Duodenal mucosa (tissue), 2 donors: ENCODE data around the gene BMS1.
A peak's percentile ranks its signal among the peaks of the same experiment; 100 is the strongest.

Source experiments
- H3K27ac ChIP-seq: one replicate; pipeline ENCODE4 v1.7.0; 2013; ENCODE audit warnings: low read depth, low read length
- H3K27me3 ChIP-seq, 2 donors: one replicate each; pipeline ENCODE4 v1.7.0; 2013; ENCODE audit warnings: low read length in 2 of 2, control low read depth in 1 of 2; ENCODE audit not compliant: insufficient read depth in 2 of 2, control insufficient read depth in 1 of 2
- H3K36me3 ChIP-seq, 2 donors: one replicate each; pipeline ENCODE4 v1.7.0; 2013; ENCODE audit warnings: low read length in 2 of 2, control low read depth in 1 of 2; ENCODE audit not compliant: insufficient read depth in 2 of 2, control insufficient read depth in 1 of 2
- H3K4me1 ChIP-seq, 2 donors: one replicate each; pipeline ENCODE4 v1.7.0; 2013; ENCODE audit warnings: low read length in 2 of 2, control low read depth in 1 of 2; ENCODE audit not compliant: insufficient read depth in 2 of 2, control insufficient read depth in 1 of 2
- H3K4me3 ChIP-seq, 2 donors: one replicate each; pipeline ENCODE4 v1.7.0; 2013; ENCODE audit warnings: low read length in 2 of 2, low read depth in 1 of 2
- H3K9ac ChIP-seq, 2 donors: one replicate each; pipeline ENCODE4 v1.7.0; 2013; ENCODE audit warnings: low read length in 2 of 2, low read depth in 1 of 2
- H3K9me3 ChIP-seq, 2 donors: one replicate each; pipeline ENCODE4 v1.7.0; 2013; ENCODE audit warnings: low read length in 2 of 2, control low read depth in 1 of 2; ENCODE audit not compliant: control insufficient read depth in 1 of 2

BMS1 gene

GRCh38 chr10:42755028-42755451 lies 27.6 kb upstream of the BMS1 start:
- H3K27ac ChIP-seq, result no peak overlapping the region
- peak overlapping the region; percentile 60 to 71 for H3K4me3 ChIP-seq
- no peaks in the 10 kb centered on the region for H3K36me3 ChIP-seq
- peaks cover 0 to 18% of the 10 kb centered on the region in 2 donors for H3K4me1 ChIP-seq
- no peaks in the 10 kb centered on the region for H3K9me3 ChIP-seq
- no peak overlapping the region for H3K9ac ChIP-seq
- H3K27me3 ChIP-seq, result peaks cover 30 to 40% of the 10 kb centered on the region in 2 donors

- Histone ChIP-seq H3K27me3 (peaks cover 30 to 40% of the 10 kb centered on the region in 2 donors), H3K9me3 (no peaks in the 10 kb centered on the region), H3K9ac (no peak overlapping the region), H3K27ac (no peak overlapping the region), H3K4me3 (peak overlapping the region in 1 of 2 donors; percentile 71), H3K36me3 (no peaks in the 10 kb centered on the region), H3K4me1 (peaks cover 0 to 18% of the 10 kb centered on the region in 2 donors)
Observed at GRCh38 chr10:42755556-42756093, 27.0 kb upstream of the BMS1 start.

DNA sequence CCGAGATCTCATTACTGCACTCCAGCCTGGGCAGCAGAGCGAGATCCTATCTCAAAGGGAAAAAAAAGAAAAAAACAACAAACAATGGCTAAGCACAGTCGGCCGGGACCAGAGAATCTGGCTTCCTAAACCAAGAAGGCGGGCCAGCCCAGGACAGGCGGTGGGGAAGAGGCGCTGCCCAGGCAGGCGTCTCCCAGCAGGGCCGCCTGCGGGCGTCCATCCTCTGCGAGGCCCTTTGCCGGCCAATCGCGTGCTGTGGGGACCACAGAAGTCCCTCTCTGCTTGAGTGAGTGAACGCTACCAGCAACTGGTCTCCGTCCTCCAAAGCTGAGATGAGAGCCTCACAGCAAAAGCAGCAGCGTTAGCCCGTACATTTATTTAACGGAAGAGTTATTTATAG lies 14.7 kb upstream of the BMS1 start:
- Histone ChIP-seq H3K4me3 (no peak overlapping the region), H3K9me3 (no peaks in the 10 kb centered on the region), H3K36me3 (no peaks in the 10 kb centered on the region), H3K4me1 (no peaks in the 10 kb centered on the region), H3K9ac (no peak overlapping the region), H3K27ac (no peak overlapping the region), H3K27me3 (no peaks in the 10 kb centered on the region)

GRCh38 chr10:42768581-42769152 lies 13.9 kb upstream of the BMS1 start:
- Histone ChIP-seq H3K9ac (no peak overlapping the region), H3K27me3 (no peaks in the 10 kb centered on the region), H3K9me3 (no peaks in the 10 kb centered on the region), H3K36me3 (no peaks in the 10 kb centered on the region), H3K27ac (no peak overlapping the region), H3K4me3 (no peak overlapping the region), H3K4me1 (no peaks in the 10 kb centered on the region)

GRCh38 chr10:42769173-42769572 lies 13.4 kb upstream of the BMS1 start:
- H3K4me1 ChIP-seq, result no peaks in the 10 kb centered on the region
- H3K36me3 ChIP-seq, result no peaks in the 10 kb centered on the region
- H3K4me3 ChIP-seq, result no peak overlapping the region
- no peaks in the 10 kb centered on the region for H3K9me3 ChIP-seq
- H3K9ac ChIP-seq, result no peak overlapping the region
- H3K27me3 ChIP-seq, result no peaks in the 10 kb centered on the region
- no peak overlapping the region for H3K27ac ChIP-seq

- Histone ChIP-seq H3K36me3 (no peaks in the 10 kb centered on the region), H3K9me3 (no peaks in the 10 kb centered on the region), H3K4me1 (no peaks in the 10 kb centered on the region), H3K27ac (no peak overlapping the region), H3K4me3 (peak overlapping the region in 1 of 2 donors; percentile 53), H3K9ac (no peak overlapping the region), H3K27me3 (no peaks in the 10 kb centered on the region)
Observed at GRCh38 chr10:42769673-42770072, 12.9 kb upstream of the BMS1 start.

GRCh38 chr10:42776681-42777080 lies 5.9 kb upstream of the BMS1 start:
- Histone ChIP-seq H3K9ac (no peak overlapping the region), H3K27ac (no peak overlapping the region), H3K27me3 (no peaks in the 10 kb centered on the region), H3K4me3 (no peak overlapping the region), H3K36me3 (no peaks in the 10 kb centered on the region), H3K9me3 (no peaks in the 10 kb centered on the region), H3K4me1 (peaks cover 0 to 2% of the 10 kb centered on the region in 2 donors)

- Histone ChIP-seq H3K9ac (no peak overlapping the region), H3K27ac (no peak overlapping the region), H3K36me3 (peaks cover 3 to 13% of the 10 kb centered on the region in 2 donors), H3K9me3 (no peaks in the 10 kb centered on the region), H3K4me3 (no peak overlapping the region), H3K27me3 (no peaks in the 10 kb centered on the region), H3K4me1 (peaks cover 5 to 15% of the 10 kb centered on the region in 2 donors)
Observed at GRCh38 chr10:42780456-42780855, 2.1 kb upstream of the BMS1 start.

- Histone ChIP-seq H3K9me3 (no peaks in the 10 kb centered on the region), H3K27ac (peak overlapping the region; percentile 82), H3K9ac (peak overlapping the region; percentile 75 to 83), H3K4me1 (peaks cover 5 to 15% of the 10 kb centered on the region in 2 donors), H3K4me3 (peak overlapping the region; percentile 96 to 97), H3K36me3 (peaks cover 8 to 26% of the 10 kb centered on the region in 2 donors), H3K27me3 (no peaks in the 10 kb centered on the region)
Observed at GRCh38 chr10:42781893-42782445, 626 bp upstream of the BMS1 start.

- Histone ChIP-seq H3K27me3 (no peaks in the 10 kb centered on the region), H3K36me3 (peaks cover 12 to 32% of the 10 kb centered on the region in 2 donors), H3K9ac (peak overlapping the region; percentile 75 to 83), H3K4me1 (peaks cover 5 to 15% of the 10 kb centered on the region in 2 donors), H3K4me3 (peak overlapping the region; percentile 96 to 97), H3K9me3 (no peaks in the 10 kb centered on the region), H3K27ac (peak overlapping the region; percentile 61)
Observed at GRCh38 chr10:42783181-42783549, 570 bp downstream of the BMS1 start.
